ENCODE data around the gene SIK1.
"Not testable (repeated sequence)": the region's sequence is repeated elsewhere in the genome, so short reads cannot be mapped to it uniquely, and the experiment has no call there.

DNA sequence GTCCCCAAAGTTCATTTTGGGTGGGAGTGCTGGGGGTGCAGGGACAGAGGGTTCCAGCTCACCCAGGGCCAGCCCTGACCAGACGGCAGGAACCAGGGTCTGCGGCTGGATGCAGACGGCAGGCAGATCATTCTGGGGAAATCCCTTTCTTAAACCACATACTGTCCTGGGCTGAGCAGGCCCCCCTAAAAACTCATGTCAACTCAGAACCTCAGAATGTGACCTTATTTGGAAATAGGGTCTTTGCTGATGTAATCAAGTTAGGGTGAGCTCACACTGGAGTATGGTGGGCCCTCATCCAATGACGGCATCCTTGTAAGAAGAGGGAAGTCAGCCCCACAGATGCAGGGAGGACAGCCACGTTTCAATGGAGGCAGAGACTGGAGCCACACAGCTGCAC, 27.2 kb upstream of the SIK1 start:
- TF ChIP-seq, protein P1, sequence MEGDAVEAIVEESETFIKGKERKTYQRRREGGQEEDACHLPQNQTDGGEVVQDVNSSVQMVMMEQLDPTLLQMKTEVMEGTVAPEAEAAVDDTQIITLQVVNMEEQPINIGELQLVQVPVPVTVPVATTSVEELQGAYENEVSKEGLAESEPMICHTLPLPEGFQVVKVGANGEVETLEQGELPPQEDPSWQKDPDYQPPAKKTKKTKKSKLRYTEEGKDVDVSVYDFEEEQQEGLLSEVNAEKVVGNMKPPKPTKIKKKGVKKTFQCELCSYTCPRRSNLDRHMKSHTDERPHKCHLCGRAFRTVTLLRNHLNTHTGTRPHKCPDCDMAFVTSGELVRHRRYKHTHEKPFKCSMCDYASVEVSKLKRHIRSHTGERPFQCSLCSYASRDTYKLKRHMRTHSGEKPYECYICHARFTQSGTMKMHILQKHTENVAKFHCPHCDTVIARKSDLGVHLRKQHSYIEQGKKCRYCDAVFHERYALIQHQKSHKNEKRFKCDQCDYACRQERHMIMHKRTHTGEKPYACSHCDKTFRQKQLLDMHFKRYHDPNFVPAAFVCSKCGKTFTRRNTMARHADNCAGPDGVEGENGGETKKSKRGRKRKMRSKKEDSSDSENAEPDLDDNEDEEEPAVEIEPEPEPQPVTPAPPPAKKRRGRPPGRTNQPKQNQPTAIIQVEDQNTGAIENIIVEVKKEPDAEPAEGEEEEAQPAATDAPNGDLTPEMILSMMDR (IDR thresholded peaks at IDR 0.05): not testable (repeated sequence)
- TF ChIP-seq TCF7L2 (IDR thresholded peaks at IDR 0.05; ENCODE audit: low read depth, low read length): not testable (repeated sequence)
